GM23338 (cell line): ENCODE measurements around the gene SLC39A11. TPM values are rescaled to one million over a fixed set of nuclear protein-coding genes. Genes with fewer than 3 reads are reported as not detected.

Source experiments
- ATAC-seq: fragments of 200-7000 bp; cut with Tn5 transposase; 3 replicates; pipeline ENCODE4 v1.9.1; 2020
- DNase-seq: peaks from one replicate; pipeline ENCODE4 v3.0.0-alpha.2; 2015; ENCODE audit warnings: low spot score
- H2AFZ ChIP-seq: fragments of 200-600 bp; sonication (generic); 2 replicates; pipeline ENCODE4 v1.8.0; 2016; ENCODE audit warnings: antibody characterized with exemption, mild to moderate bottlenecking, moderate library complexity
- H3F3A ChIP-seq: fragments of 200-600 bp; sonication (generic); replicated peaks from 2 replicates; pipeline ENCODE4 v1.8.0; 2017; ENCODE audit warnings: antibody characterized with exemption, mixed run types, low read depth
- H3K27ac ChIP-seq: fragments of 200-600 bp; sonication (generic); 2 replicates; pipeline ENCODE4 v1.6.1; 2016; ENCODE audit warnings: low read depth
- H3K27me3 ChIP-seq: fragments of 200-600 bp; sonication (generic); 2 replicates; pipeline ENCODE4 v1.8.0; 2016; ENCODE audit warnings: mild to moderate bottlenecking, mixed run types, moderate library complexity; ENCODE audit not compliant: insufficient read depth
- H3K36me3 ChIP-seq: fragments of 200-600 bp; sonication (generic); 2 replicates; pipeline ENCODE4 v1.8.0; 2016; ENCODE audit warnings: mild to moderate bottlenecking; ENCODE audit not compliant: insufficient read depth
- H3K4me1 ChIP-seq: fragments of 200-600 bp; sonication (generic); 2 replicates; pipeline ENCODE4 v1.8.0; 2016; ENCODE audit warnings: mild to moderate bottlenecking, moderate library complexity; ENCODE audit not compliant: insufficient read depth
- H3K4me2 ChIP-seq: fragments of 200-600 bp; sonication (generic); 2 replicates; pipeline ENCODE4 v1.7.1; 2017; ENCODE audit warnings: mixed run types
- H3K4me3 ChIP-seq: fragments of 200-600 bp; sonication (generic); 2 replicates; pipeline ENCODE4 v1.6.1; 2016; ENCODE audit warnings: mixed run types
- H3K79me2 ChIP-seq: fragments of 200-600 bp; sonication (generic); replicated peaks from 2 replicates; pipeline ENCODE4 v1.8.0; 2017; ENCODE audit warnings: mild to moderate bottlenecking; ENCODE audit not compliant: insufficient read depth
- H3K9me2 ChIP-seq: fragments of 200-600 bp; sonication (generic); 2 replicates; pipeline ENCODE4 v1.8.0; 2017; ENCODE audit not compliant: insufficient read depth
- H4K20me1 ChIP-seq: fragments of 200-600 bp; sonication (generic); replicated peaks from 2 replicates; pipeline ENCODE4 v1.8.0; 2017; ENCODE audit warnings: mild to moderate bottlenecking; ENCODE audit not compliant: insufficient read depth
- H3K27ac Mint-ChIP-seq: 2 replicates; pipeline ENCODE4 v1.8.0; 2020; ENCODE audit warnings: inconsistent platforms, mild to moderate bottlenecking, moderate library complexity, mixed read lengths
- H3K27me3 Mint-ChIP-seq: 3 replicates; pipeline ENCODE4 v1.8.0; 2022; ENCODE audit warnings: low read depth, mild to moderate bottlenecking, moderate library complexity, mixed read lengths, inconsistent platforms; ENCODE audit not compliant: insufficient read depth, poor library complexity
- H3K36me3 Mint-ChIP-seq: 3 replicates; pipeline ENCODE4 v1.8.0; 2021; ENCODE audit warnings: low read depth, mild to moderate bottlenecking, inconsistent platforms, moderate library complexity, mixed read lengths
- H3K4me1 Mint-ChIP-seq: 3 replicates; pipeline ENCODE4 v1.8.0; 2020; ENCODE audit warnings: mild to moderate bottlenecking, inconsistent platforms, mixed read lengths
- H3K4me3 Mint-ChIP-seq: 3 replicates; pipeline ENCODE4 v1.8.0; 2021; ENCODE audit warnings: moderate library complexity, mild to moderate bottlenecking, inconsistent platforms, mixed read lengths
- H3K9me3 Mint-ChIP-seq: 3 replicates; pipeline ENCODE4 v1.8.0; 2020; ENCODE audit warnings: moderate library complexity, mild to moderate bottlenecking, inconsistent platforms, mixed read lengths
- CREB1 ChIP-seq: fragments of 250-450 bp; sonication (Bioruptor Pico); IDR thresholded peaks from 2 replicates; pipeline ENCODE4 v1.5.0; 2020; ENCODE audit warnings: low read depth, mild to moderate bottlenecking, moderate library complexity
- ETS1 ChIP-seq: IDR thresholded peaks from 2 replicates; pipeline ENCODE4 v1.6.1; 2016; ENCODE audit warnings: antibody characterized with exemption
- EZH2 ChIP-seq: fragments of 200-600 bp; sonication (generic); IDR thresholded peaks from one replicate; pipeline ENCODE4 v1.8.0; 2017; ENCODE audit warnings: antibody characterized with exemption, mild to moderate bottlenecking, low read depth; ENCODE audit not compliant: unreplicated experiment
- EZH2phosphoT487 ChIP-seq: fragments of 200-600 bp; sonication (generic); IDR thresholded peaks from one replicate; pipeline ENCODE4 v1.8.1; 2018; ENCODE audit warnings: antibody characterized with exemption; ENCODE audit not compliant: unreplicated experiment
- JUNB ChIP-seq: IDR thresholded peaks from one replicate; pipeline ENCODE4 v1.6.1; 2016; ENCODE audit warnings: antibody characterized with exemption; ENCODE audit not compliant: unreplicated experiment
- NANOG ChIP-seq: IDR thresholded peaks from 2 replicates; pipeline ENCODE4 v1.6.1; 2016; ENCODE audit warnings: antibody characterized with exemption, borderline replicate concordance
- POLR2AphosphoS5 ChIP-seq: IDR thresholded peaks from 2 replicates; pipeline ENCODE4 v1.6.1; 2016; ENCODE audit warnings: antibody characterized with exemption, low read depth
- STAT1 ChIP-seq: IDR thresholded peaks from one replicate; pipeline ENCODE4 v1.6.1; 2016; ENCODE audit warnings: antibody characterized with exemption; ENCODE audit not compliant: unreplicated experiment
- ZNF114 ChIP-seq: fragments of 250-450 bp; sonication (Bioruptor Pico); IDR thresholded peaks from 2 replicates; pipeline ENCODE4 v1.5.0; 2020; ENCODE audit warnings: mild to moderate bottlenecking, moderate library complexity
- ZNF331 ChIP-seq: fragments of 250-450 bp; sonication (Bioruptor Pico); IDR thresholded peaks from 2 replicates; pipeline ENCODE4 v1.5.0; 2020; ENCODE audit warnings: low read depth, mild to moderate bottlenecking, moderate library complexity
- polyA plus RNA-seq: library from polyadenylated mRNA; unstranded; fragments of >200 nt; fragmentation: Nextera tagmentation; extraction: Ambion mirVana; gene quantifications from 2 replicates; pipeline ENCODE4 v1.2.1, GENCODE V29; 2016
- total RNA-seq: library from RNA; depleted of rRNA; stranded (reverse); fragments of >200 nt; shearing (Covaris generic); gene quantifications from 2 replicates; pipeline ENCODE4 v1.2.3, GENCODE V29; 2014
- TF ChIP-seq, protein P1 (sequence below): IDR thresholded peaks from one replicate; pipeline ENCODE4 v1.6.1; 2018; ENCODE audit warnings: antibody characterized with exemption; ENCODE audit not compliant: unreplicated experiment
- TF ChIP-seq, protein P2 (sequence below), 2 experiments: fragments of 200-600 bp in 1 of 2; sonication (generic) in 1 of 2; conservative IDR thresholded peaks; 2 replicates each; pipeline versions ENCODE4 v1.5.1 to v1.6.1; 2016 to 2017; ENCODE audit warnings: antibody characterized with exemption in 2 of 2, low read depth in 2 of 2, mild to moderate bottlenecking in 2 of 2, moderate library complexity in 1 of 2
- TF ChIP-seq, protein P3 (sequence below): fragments of 250-450 bp; sonication (Bioruptor Pico); IDR thresholded peaks from 2 replicates; pipeline ENCODE4 v1.5.0; 2020; ENCODE audit warnings: mild to moderate bottlenecking, moderate library complexity

Gene SLC39A11
- total and polyA plus RNA-seq, 2 experiments from 2014 or later = 10.8 to 18.1 TPM

DNA sequence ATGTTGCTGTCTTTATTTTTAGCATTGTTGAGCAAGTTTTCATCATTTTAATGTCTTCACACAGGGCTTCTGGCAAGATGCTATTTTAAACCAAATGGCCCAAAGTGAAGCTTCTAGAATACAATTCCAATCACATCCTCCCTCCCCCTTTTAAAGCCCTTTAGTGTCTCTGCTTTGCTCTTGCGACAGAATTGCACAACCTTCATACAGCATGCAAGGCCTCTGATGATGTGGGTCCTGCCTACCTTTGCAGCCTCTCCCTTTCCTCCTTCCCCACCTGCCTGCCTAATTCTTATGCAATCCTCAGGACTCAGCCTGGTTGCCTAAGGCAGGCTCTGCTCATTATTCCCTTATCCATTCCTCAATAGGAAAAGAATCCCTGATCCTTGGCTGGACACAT is 381.7 kb downstream of the SLC39A11 start:
- Mint-ChIP-seq H3K9me3 (peaks cover 12% of the 10 kb centered on the region), H3K36me3 (peaks cover 4% of the 10 kb centered on the region; the same call in 2 of the 3 replicates), H3K4me1 (no peaks in the 10 kb centered on the region; the same call in 2 of the 3 replicates), H3K4me3 (no peak overlapping the region), H3K27me3 (peaks cover 2% of the 10 kb centered on the region), H3K27ac (no peak overlapping the region)
- Histone ChIP-seq H3K27ac (no peak overlapping the region), H3K4me1 (no peaks in the 10 kb centered on the region), H3F3A (no peaks in the 10 kb centered on the region), H3K36me3 (no peaks in the 10 kb centered on the region), H2AFZ (no peak overlapping the region), H3K4me2 (no peak overlapping the region), H3K4me3 (no peak overlapping the region), H3K79me2 (no peaks in the 10 kb centered on the region), H3K27me3 (no peaks in the 10 kb centered on the region), H4K20me1 (no peaks in the 10 kb centered on the region), H3K9me2 (0 out of 2 replicates have a peak, but pooled peaks cover 6% of the 10 kb centered on the region)
- DNase-seq (no peak), ATAC-seq (no peak)
- no peak for TF ChIP-seq STAT1
- TF ChIP-seq ETS1 = no peak
- TF ChIP-seq EZH2 = no peak
- no peak for TF ChIP-seq NANOG
- TF ChIP-seq EZH2phosphoT487 = no peak
- TF ChIP-seq, protein P1, sequence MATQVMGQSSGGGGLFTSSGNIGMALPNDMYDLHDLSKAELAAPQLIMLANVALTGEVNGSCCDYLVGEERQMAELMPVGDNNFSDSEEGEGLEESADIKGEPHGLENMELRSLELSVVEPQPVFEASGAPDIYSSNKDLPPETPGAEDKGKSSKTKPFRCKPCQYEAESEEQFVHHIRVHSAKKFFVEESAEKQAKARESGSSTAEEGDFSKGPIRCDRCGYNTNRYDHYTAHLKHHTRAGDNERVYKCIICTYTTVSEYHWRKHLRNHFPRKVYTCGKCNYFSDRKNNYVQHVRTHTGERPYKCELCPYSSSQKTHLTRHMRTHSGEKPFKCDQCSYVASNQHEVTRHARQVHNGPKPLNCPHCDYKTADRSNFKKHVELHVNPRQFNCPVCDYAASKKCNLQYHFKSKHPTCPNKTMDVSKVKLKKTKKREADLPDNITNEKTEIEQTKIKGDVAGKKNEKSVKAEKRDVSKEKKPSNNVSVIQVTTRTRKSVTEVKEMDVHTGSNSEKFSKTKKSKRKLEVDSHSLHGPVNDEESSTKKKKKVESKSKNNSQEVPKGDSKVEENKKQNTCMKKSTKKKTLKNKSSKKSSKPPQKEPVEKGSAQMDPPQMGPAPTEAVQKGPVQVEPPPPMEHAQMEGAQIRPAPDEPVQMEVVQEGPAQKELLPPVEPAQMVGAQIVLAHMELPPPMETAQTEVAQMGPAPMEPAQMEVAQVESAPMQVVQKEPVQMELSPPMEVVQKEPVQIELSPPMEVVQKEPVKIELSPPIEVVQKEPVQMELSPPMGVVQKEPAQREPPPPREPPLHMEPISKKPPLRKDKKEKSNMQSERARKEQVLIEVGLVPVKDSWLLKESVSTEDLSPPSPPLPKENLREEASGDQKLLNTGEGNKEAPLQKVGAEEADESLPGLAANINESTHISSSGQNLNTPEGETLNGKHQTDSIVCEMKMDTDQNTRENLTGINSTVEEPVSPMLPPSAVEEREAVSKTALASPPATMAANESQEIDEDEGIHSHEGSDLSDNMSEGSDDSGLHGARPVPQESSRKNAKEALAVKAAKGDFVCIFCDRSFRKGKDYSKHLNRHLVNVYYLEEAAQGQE = no peak
- no peak for TF ChIP-seq ZNF114 (CRISPR knock-in tag)
- no peak for TF ChIP-seq POLR2AphosphoS5
- TF ChIP-seq, protein P2, sequence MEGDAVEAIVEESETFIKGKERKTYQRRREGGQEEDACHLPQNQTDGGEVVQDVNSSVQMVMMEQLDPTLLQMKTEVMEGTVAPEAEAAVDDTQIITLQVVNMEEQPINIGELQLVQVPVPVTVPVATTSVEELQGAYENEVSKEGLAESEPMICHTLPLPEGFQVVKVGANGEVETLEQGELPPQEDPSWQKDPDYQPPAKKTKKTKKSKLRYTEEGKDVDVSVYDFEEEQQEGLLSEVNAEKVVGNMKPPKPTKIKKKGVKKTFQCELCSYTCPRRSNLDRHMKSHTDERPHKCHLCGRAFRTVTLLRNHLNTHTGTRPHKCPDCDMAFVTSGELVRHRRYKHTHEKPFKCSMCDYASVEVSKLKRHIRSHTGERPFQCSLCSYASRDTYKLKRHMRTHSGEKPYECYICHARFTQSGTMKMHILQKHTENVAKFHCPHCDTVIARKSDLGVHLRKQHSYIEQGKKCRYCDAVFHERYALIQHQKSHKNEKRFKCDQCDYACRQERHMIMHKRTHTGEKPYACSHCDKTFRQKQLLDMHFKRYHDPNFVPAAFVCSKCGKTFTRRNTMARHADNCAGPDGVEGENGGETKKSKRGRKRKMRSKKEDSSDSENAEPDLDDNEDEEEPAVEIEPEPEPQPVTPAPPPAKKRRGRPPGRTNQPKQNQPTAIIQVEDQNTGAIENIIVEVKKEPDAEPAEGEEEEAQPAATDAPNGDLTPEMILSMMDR (conservative IDR thresholded peaks at IDR 0.05; ENCODE audit: low read depth in 2 of 2) = no peak
- no peak for TF ChIP-seq JUNB
- TF ChIP-seq CREB1 (CRISPR knock-in tag) = no peak
- TF ChIP-seq ZNF331 (CRISPR knock-in tag) = no peak
- TF ChIP-seq, protein P3, sequence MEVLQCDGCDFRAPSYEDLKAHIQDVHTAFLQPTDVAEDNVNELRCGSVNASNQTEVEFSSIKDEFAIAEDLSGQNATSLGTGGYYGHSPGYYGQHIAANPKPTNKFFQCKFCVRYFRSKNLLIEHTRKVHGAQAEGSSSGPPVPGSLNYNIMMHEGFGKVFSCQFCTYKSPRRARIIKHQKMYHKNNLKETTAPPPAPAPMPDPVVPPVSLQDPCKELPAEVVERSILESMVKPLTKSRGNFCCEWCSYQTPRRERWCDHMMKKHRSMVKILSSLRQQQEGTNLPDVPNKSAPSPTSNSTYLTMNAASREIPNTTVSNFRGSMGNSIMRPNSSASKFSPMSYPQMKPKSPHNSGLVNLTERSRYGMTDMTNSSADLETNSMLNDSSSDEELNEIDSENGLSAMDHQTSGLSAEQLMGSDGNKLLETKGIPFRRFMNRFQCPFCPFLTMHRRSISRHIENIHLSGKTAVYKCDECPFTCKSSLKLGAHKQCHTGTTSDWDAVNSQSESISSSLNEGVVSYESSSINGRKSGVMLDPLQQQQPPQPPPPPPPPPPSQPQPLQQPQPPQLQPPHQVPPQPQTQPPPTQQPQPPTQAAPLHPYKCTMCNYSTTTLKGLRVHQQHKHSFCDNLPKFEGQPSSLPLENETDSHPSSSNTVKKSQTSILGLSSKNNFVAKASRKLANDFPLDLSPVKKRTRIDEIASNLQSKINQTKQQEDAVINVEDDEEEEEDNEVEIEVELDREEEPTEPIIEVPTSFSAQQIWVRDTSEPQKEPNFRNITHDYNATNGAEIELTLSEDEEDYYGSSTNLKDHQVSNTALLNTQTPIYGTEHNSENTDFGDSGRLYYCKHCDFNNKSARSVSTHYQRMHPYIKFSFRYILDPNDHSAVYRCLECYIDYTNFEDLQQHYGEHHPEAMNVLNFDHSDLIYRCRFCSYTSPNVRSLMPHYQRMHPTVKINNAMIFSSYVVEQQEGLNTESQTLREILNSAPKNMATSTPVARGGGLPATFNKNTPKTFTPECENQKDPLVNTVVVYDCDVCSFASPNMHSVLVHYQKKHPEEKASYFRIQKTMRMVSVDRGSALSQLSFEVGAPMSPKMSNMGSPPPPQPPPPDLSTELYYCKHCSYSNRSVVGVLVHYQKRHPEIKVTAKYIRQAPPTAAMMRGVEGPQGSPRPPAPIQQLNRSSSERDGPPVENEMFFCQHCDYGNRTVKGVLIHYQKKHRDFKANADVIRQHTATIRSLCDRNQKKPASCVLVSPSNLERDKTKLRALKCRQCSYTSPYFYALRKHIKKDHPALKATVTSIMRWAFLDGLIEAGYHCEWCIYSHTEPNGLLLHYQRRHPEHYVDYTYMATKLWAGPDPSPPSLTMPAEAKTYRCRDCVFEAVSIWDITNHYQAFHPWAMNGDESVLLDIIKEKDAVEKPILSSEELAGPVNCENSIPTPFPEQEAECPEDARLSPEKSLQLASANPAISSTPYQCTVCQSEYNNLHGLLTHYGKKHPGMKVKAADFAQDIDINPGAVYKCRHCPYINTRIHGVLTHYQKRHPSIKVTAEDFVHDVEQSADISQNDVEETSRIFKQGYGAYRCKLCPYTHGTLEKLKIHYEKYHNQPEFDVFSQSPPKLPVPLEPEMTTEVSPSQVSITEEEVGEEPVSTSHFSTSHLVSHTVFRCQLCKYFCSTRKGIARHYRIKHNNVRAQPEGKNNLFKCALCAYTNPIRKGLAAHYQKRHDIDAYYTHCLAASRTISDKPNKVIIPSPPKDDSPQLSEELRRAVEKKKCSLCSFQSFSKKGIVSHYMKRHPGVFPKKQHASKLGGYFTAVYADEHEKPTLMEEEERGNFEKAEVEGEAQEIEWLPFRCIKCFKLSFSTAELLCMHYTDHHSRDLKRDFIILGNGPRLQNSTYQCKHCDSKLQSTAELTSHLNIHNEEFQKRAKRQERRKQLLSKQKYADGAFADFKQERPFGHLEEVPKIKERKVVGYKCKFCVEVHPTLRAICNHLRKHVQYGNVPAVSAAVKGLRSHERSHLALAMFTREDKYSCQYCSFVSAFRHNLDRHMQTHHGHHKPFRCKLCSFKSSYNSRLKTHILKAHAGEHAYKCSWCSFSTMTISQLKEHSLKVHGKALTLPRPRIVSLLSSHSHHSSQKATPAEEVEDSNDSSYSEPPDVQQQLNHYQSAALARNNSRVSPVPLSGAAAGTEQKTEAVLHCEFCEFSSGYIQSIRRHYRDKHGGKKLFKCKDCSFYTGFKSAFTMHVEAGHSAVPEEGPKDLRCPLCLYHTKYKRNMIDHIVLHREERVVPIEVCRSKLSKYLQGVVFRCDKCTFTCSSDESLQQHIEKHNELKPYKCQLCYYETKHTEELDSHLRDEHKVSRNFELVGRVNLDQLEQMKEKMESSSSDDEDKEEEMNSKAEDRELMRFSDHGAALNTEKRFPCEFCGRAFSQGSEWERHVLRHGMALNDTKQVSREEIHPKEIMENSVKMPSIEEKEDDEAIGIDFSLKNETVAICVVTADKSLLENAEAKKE (CRISPR knock-in tag) = no peak
